Measurements from ENCODE around the gene HRH2. TPM values are rescaled to one million over a fixed set of nuclear protein-coding genes. Genes with fewer than 3 reads are reported as not detected.
"Not testable (repeated sequence)": the region's sequence is repeated elsewhere in the genome, so short reads cannot be mapped to it uniquely, and the experiment has no call there.

HRH2 gene
- total RNA-seq, 1 experiment from 2014 or later = not detected

- intact Hi-C loops (cut with micrococcal nuclease; ENCODE audit: unreplicated experiment) = no loop called here
- Histone ChIP-seq H3K79me2 (ENCODE audit: low read depth) (no peaks in the 10 kb centered on the region), H3K27me3 (ENCODE audit: insufficient read depth, low read depth) (peaks cover 92% of the 10 kb centered on the region), H2AFZ (no peak overlapping the region), H3K27ac (no peak overlapping the region), H4K20me1 (ENCODE audit: insufficient read depth) (no peaks in the 10 kb centered on the region), H3K4me1 (replicated peaks; ENCODE audit: insufficient read depth) (no peaks in the 10 kb centered on the region), H3K4me2 (no peak overlapping the region), H3K36me3 (ENCODE audit: low read depth) (no peaks in the 10 kb centered on the region), H3F3A (ENCODE audit: insufficient read depth, low read depth) (no peaks in the 10 kb centered on the region), H3K4me3 (no peak overlapping the region), H3K9me3 (ENCODE audit: insufficient read depth, low read depth) (no peaks in the 10 kb centered on the region), H3K9me2 (ENCODE audit: insufficient read depth) (no peaks in the 10 kb centered on the region)
- ChIA-PET CTCF (no interaction called here), POLR2A (ENCODE audit: unreplicated experiment) (no interaction called here)
- BruUV-seq (replicated peaks) = no TSS peak
- TF ChIP-seq CTCF (conservative IDR thresholded peaks at IDR 0.05) = no peak
- no peak for TF ChIP-seq EZH2 (IDR thresholded peaks at IDR 0.05; ENCODE audit: low read depth)
- no peak for DNase-seq
Measured at GRCh38 chr5:175616083-175616482, 41.8 kb upstream of the HRH2 start.

GRCh38 chr5:175616527-175616926, 41.3 kb upstream of the HRH2 start:
- H3K36me3 ChIP-seq (ENCODE audit: low read depth); H3K4me1 ChIP-seq (replicated peaks; ENCODE audit: insufficient read depth); DNase-seq; H3F3A ChIP-seq (ENCODE audit: insufficient read depth, low read depth); intact Hi-C loops (cut with micrococcal nuclease; ENCODE audit: unreplicated experiment); H2AFZ ChIP-seq; BruUV-seq (replicated peaks); H3K79me2 ChIP-seq (ENCODE audit: low read depth); CTCF ChIA-PET; H3K9me3 ChIP-seq (ENCODE audit: insufficient read depth, low read depth); POLR2A ChIA-PET (ENCODE audit: unreplicated experiment); H4K20me1 ChIP-seq (ENCODE audit: insufficient read depth); H3K27ac ChIP-seq; H3K4me3 ChIP-seq; H3K4me2 ChIP-seq; H3K9me2 ChIP-seq (ENCODE audit: insufficient read depth): not testable (repeated sequence)
- peaks cover 91% of the 10 kb centered on the region for H3K27me3 ChIP-seq (ENCODE audit: insufficient read depth, low read depth)

- H3K4me3 ChIP-seq = no peak overlapping the region
- no peaks in the 10 kb centered on the region for H3K9me3 ChIP-seq (ENCODE audit: insufficient read depth, low read depth)
- peaks cover 90% of the 10 kb centered on the region for H3K27me3 ChIP-seq (ENCODE audit: insufficient read depth, low read depth)
- TF ChIP-seq EZH2 (IDR thresholded peaks at IDR 0.05; ENCODE audit: low read depth) (peak; percentile 56; the same call in 1 of the 2 replicates), CTCF (conservative IDR thresholded peaks at IDR 0.05) (no peak)
- no peak overlapping the region for H3K4me2 ChIP-seq
- H3K4me1 ChIP-seq (replicated peaks; ENCODE audit: insufficient read depth) = no peaks in the 10 kb centered on the region
- no peaks in the 10 kb centered on the region for H4K20me1 ChIP-seq (ENCODE audit: insufficient read depth)
- no TSS peak for BruUV-seq (replicated peaks)
- H3K36me3 ChIP-seq (ENCODE audit: low read depth) = no peaks in the 10 kb centered on the region
- H3F3A ChIP-seq (ENCODE audit: insufficient read depth, low read depth) = no peaks in the 10 kb centered on the region
- CTCF ChIA-PET = no interaction called here
- POLR2A ChIA-PET (ENCODE audit: unreplicated experiment) = no interaction called here
- intact Hi-C loops (cut with micrococcal nuclease; ENCODE audit: unreplicated experiment) = no loop called here
- no peak for DNase-seq
- no peaks in the 10 kb centered on the region for H3K9me2 ChIP-seq (ENCODE audit: insufficient read depth)
- no peak overlapping the region for H2AFZ ChIP-seq
- H3K79me2 ChIP-seq (ENCODE audit: low read depth) = no peaks in the 10 kb centered on the region
- H3K27ac ChIP-seq = no peak overlapping the region
Measured at GRCh38 chr5:175617447-175617846, 40.4 kb upstream of the HRH2 start.

GRCh38 chr5:175620527-175620926, 37.3 kb upstream of the HRH2 start:
- Histone ChIP-seq H3K4me3 (no peak overlapping the region), H3K4me1 (replicated peaks; ENCODE audit: insufficient read depth) (no peaks in the 10 kb centered on the region), H3K9me3 (ENCODE audit: insufficient read depth, low read depth) (no peaks in the 10 kb centered on the region), H3F3A (ENCODE audit: insufficient read depth, low read depth) (no peaks in the 10 kb centered on the region), H3K27ac (no peak overlapping the region), H2AFZ (no peak overlapping the region), H3K9me2 (ENCODE audit: insufficient read depth) (no peaks in the 10 kb centered on the region), H3K4me2 (no peak overlapping the region), H4K20me1 (ENCODE audit: insufficient read depth) (no peaks in the 10 kb centered on the region), H3K79me2 (ENCODE audit: low read depth) (no peaks in the 10 kb centered on the region), H3K27me3 (ENCODE audit: insufficient read depth, low read depth) (peaks cover 83% of the 10 kb centered on the region), H3K36me3 (ENCODE audit: low read depth) (no peaks in the 10 kb centered on the region)
- ChIA-PET CTCF (no interaction called here), POLR2A (ENCODE audit: unreplicated experiment) (no interaction called here)
- no peak for TF ChIP-seq CTCF (conservative IDR thresholded peaks at IDR 0.05)
- no peak for TF ChIP-seq EZH2 (IDR thresholded peaks at IDR 0.05; ENCODE audit: low read depth)
- intact Hi-C loops (cut with micrococcal nuclease; ENCODE audit: unreplicated experiment) = no loop called here
- BruUV-seq (replicated peaks) = no TSS peak
- no peak for DNase-seq

Measured in PC-9 (cell line).